Hematopoietic multipotent progenitor cell treated with erythropoietin and hydrocortisone succinate and interleukin-3 and kit ligand, for 15 days (in vitro differentiated cells): ENCODE measurements around the gene ARHGEF26.

Experiments
- DNase-seq: peaks from one replicate; pipeline ENCODE4 v3.0.0-alpha.2; 2015; ENCODE audit warnings: low spot score

Gene ARHGEF26

DNA sequence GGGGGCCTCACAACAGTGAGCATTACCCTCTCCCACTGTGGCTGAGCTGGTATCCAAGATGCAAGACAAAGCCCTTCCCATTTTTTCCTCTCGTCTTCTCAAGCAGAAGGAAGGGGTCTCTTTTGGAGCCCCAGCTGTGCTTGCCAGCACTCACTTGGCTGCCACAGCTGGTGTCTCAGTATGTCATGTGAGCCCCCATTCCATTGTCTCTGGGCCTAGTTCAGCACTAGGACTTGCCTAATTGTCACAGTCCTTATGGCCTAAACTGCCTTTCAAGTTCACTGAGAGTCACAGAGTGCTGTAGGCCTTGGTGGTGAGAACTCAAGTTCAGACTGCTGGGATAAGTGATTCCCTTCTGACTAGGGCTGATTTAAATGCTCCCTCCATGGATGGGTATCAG, 89.8 kb downstream of the ARHGEF26 start:
- no peak for DNase-seq

DNA sequence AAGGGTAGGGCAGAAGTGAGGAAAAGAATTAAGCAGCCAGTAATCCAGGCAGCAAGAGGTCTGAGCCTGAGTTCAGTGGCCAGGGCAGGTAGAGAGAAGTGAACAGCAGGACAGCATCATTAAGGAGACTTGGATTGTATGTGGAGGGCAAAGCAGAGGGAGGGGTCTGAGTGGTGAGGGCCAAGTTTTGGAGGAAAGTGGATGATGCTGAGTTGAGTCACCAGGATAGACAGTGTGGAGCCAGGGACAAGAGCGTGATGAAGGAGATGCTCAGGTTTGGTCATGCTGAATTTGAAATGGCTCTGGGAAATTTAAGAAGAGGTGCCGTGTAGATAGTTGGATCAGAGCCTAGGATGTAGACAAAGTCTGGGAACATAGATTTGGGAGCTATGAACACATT, 93.1 kb downstream of the ARHGEF26 start:
- DNase-seq, result no peak

DNA sequence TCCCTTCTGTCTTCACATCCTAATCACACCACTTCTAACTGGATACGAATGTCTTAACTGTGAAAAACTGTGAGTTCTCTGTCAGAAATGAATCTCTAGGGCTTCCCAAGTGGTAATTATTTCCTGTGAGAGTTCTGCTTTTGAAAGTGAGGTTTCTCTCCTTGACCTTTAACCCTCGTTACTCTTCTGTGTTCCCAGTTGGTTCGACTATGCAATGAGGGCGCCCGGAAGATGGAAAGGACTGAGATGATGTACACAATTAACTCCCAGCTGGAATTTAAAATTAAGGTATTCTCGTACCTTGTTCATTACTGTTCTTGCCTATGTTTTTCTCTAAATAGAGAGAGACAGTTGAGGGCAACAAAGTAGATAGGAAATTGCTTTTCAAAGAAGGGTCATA, 96.5 kb downstream of the ARHGEF26 start:
- DNase-seq, result no peak

DNA sequence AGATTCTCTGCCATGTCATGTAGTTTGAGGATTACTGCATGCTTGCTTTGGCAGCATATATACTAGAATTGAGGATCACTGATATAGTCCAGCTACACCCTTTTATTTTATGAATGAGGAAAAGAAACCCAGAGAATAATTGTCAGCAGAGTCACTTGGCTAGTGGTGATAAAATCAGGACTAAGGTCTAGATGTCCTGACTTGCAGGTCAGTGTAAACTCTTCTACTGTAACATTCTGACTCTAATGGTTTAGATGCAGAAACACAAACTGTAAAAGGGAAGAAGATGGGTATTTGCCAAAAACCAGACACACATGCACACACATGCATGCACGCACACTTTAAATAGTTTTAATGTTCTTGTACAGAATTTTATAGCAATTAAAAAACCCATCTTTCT, 97.5 kb downstream of the ARHGEF26 start:
- no peak for DNase-seq

GRCh38 chr3:154220462-154220861, 99.3 kb downstream of the ARHGEF26 start:
- no peak for DNase-seq

- no peak for DNase-seq
These were observed 102.3 kb downstream of the ARHGEF26 start for GRCh38 chr3:154223519-154223918.

GRCh38 chr3:154224366-154224765, 103.2 kb downstream of the ARHGEF26 start:
- DNase-seq, result no peak

DNA sequence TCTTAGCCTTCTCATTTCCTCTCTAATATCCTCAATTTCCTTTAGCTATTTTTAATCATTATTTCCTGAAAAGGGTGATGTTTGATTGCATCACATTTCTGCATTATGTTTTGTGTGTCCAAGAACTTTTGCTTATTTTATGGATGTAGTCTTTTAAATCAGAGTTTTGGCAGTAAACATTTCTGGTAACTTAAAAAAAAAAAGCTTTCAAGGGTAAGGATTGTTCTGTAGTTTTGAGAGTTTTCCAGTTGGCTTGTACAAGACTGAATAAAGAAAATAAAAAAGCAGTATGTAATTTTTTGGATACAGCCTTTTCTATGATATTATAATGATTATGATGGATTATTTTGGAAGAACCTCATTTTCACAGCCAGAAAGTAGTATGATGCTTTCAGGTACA, 103.7 kb downstream of the ARHGEF26 start:
- no peak for DNase-seq

GRCh38 chr3:154225536-154225935, 104.3 kb downstream of the ARHGEF26 start:
- DNase-seq, result no peak

DNA sequence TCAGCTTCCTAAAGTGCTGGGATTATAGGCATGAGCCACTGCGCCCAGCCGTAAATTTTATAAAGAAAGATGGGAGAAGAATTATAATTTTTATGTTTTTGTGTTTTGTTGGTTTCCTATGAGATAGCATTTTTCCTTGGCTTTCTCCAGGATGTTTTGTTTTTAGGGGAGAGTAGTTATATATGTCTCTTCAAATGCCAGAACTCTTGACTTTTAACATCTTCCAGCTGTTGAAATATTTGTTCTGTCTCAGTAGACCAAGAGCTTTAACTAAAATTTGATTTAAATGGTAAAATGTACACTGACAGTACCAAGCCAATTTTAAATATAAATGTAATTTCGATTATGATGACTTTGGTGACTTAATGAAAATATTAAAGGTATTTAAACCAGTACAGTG, 106.3 kb downstream of the ARHGEF26 start:
- no peak for DNase-seq

GRCh38 chr3:154228561-154229216, 107.5 kb downstream of the ARHGEF26 start:
- DNase-seq, result no peak

DNA sequence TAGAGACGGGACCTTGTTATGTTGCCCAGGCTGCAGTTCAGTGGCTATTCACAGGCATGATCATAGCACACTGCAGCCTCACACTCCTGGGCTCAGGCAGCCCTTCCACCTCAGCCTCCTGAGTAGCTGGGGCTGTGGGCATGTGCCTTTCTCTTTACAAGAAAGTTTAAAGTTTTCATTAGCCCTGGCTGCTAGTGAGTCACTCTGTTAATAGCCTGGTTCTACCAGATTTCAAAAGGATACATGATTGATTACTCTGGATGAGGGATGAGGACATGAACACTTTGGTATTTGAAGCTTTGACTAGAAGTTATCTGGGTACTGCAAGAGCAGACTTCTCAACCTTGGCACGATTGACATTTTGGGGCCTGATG, 108.0 kb downstream of the ARHGEF26 start:
- no peak for DNase-seq

DNA sequence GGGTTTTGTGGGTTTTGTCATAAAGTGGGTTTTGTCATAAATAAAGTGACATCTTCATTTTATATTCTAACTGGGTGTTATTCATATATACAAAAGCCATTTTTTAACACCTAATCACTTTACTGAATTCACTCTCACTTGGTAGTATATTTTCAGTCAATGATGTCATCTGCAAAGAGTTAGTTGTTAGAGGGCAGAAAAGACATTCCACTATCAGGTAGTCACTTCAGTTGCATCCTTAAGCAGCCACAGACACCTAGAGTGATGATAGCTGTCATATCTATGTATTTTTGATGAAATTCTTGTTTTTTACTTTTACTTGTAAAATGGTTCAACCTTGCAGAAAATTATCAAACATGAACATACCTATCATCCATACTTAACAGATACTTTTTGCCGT, 114.1 kb downstream of the ARHGEF26 start:
- no peak for DNase-seq

- DNase-seq, result no peak
These were observed 115.1 kb downstream of the ARHGEF26 start for GRCh38 chr3:154236331-154236730.

- DNase-seq, result no peak
These were observed 119.0 kb downstream of the ARHGEF26 start for GRCh38 chr3:154240235-154240634.

- no peak for DNase-seq
These were observed 120.3 kb downstream of the ARHGEF26 start for GRCh38 chr3:154241496-154241895.

GRCh38 chr3:154242766-154243165, 121.6 kb downstream of the ARHGEF26 start:
- no peak for DNase-seq

GRCh38 chr3:154243353-154243752, 122.2 kb downstream of the ARHGEF26 start:
- DNase-seq, result no peak

GRCh38 chr3:154244644-154245043, 123.5 kb downstream of the ARHGEF26 start:
- DNase-seq, result no peak

- no peak for DNase-seq
These were observed 126.7 kb downstream of the ARHGEF26 start for GRCh38 chr3:154247806-154248415.

DNA sequence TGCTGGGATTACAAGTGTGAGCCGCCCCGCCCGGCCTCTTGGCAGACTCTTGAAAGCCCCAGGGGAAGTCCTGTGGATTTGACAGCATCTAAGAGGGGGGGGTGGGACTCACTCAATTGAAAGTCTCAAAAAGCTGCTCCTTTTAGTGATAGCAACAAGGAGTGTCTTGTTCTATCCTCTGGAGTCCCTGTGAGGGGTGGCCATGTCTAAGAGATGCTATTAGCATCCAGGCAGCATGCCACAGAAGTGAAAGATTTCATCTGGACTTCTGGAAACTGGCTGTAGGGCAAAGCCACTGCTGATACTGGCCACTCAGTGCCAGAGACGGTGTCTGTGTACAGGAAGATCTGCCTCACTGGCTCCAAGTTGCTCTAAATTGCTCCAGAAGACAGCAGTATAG, 129.1 kb downstream of the ARHGEF26 start:
- DNase-seq, result no peak

DNA sequence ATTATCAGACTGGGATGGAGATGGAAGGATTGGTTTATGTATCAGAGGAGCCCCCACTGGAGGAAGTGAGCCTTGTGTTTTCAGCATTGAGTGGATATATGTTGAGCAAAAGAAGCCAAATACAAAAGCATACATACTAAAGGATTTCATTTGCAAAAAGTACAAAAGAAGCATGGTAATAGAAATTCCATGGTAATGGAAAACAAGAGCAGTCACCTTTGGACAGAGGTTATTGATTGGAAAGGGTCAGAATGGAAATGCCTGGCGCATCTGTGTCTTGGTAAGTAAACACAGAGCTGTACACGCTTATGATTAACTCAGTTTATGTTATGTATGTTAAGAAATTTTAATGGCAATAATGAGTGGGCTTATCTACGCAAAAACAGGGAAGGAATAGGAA, 130.4 kb downstream of the ARHGEF26 start:
- no peak for DNase-seq

- DNase-seq, result peak; percentile 70
These were observed 131.8 kb downstream of the ARHGEF26 start for GRCh38 chr3:154252759-154253638.
